Measurements from ENCODE around the gene CCDC186.

CCDC186 gene

DNA sequence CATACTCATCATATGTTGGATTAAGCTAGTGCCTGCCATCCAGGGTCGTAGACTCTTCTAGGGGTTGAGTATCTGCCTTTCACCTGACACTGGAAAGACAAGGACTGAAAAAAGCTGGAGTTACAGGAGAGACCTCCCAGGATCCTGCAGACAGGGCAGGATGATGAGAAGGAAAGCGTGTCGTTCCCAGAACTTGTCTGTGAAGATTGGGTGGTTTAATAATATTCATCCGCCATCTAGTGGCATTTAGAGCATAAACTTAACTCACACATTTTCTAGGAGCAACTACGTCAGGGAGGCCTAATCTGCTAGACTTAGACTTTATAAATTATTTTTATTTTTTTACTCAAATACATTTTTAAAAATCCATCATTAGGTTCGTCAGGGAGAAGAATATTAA, 70.7 kb downstream of the CCDC186 start:
- peak; percentile 97 for FAIRE-seq

DNA sequence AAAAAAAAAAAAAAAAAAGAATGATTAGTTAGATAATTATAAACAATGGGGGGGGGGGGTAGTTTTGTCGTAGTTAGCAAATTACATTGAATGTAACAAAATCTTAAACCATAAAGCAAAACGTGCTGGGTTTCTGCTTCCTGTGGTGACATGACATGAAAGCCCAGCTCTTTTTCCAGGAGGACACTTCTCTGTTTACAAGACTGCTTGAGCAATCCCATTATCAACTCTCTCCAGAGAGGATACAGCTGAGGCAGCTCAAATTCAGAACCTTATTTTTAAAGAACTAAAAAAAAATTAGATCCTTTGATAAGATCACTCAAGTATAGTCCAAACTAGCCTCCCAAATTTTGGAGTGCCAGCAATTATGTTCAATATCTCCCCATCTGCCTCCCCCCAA, 71.7 kb downstream of the CCDC186 start:
- no peak for FAIRE-seq

DNA sequence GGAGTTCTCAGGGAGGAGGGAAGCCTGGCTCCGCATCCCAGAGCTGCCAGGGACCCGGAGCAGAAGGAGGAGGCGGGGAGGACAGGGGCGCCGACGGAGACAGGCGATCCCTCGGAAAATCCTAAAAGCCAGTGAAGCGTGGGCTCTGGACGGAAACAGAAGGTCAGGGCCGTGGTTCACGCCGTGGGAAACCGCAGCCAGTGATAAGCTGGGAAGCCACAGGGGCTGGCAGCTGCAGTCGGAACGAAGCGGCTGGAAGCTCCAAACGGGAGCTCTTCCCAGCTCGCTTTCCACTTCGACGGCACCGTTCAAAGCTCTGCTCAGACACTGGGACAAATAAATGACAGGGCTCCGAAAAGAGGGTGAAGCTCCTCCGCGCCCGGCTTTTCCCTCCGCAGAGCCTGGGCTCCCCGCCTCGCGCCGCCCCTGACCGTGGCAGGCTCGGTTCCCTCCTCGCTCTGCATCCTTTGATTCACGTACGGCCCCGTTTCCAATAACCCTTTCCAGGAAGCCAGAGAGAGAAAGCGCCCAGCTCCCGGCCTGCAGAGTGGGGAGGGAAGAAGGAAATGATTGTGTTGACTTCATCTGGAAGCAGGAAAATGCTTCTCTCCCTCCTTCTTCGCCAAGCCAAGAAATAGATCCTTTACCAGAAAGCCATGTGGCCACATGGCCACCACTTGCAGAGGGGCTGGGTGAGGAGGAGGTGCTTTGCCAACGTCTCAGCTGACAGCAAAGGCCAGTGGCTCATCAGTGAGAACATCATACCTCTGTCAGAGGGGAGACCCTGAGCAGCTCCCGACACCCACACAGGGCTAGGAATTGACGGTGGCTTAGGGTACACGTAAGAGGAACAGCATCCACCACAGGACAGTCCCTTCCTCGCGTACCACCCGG, 72.9 kb downstream of the CCDC186 start:
- no peak for FAIRE-seq

DNA sequence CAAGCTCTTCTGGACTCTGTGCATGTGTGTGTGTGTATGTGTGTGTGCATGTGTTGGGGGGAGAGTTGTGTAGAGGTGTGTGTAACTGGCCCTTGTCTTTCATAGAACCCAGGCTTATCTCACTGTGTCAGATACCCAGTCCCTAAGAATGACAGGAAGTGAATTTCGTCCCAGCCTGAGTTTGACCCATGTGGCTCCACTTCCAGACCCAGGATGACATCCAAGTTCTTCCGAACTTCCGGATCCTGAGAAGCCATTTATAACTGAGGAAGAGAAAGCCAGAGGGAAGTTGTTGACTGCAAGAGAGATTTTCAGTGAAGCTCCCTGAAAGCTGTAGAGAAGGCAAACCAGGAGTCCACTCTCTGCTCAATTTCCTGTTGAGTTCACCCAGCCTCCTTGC, 77.1 kb downstream of the CCDC186 start:
- FAIRE-seq = no peak

GRCh38 chr10:114095559-114096337, 78.3 kb downstream of the CCDC186 start:
- FAIRE-seq = no peak

- FAIRE-seq = no peak
Measured at GRCh38 chr10:114094795-114095194, 79.2 kb downstream of the CCDC186 start.

DNA sequence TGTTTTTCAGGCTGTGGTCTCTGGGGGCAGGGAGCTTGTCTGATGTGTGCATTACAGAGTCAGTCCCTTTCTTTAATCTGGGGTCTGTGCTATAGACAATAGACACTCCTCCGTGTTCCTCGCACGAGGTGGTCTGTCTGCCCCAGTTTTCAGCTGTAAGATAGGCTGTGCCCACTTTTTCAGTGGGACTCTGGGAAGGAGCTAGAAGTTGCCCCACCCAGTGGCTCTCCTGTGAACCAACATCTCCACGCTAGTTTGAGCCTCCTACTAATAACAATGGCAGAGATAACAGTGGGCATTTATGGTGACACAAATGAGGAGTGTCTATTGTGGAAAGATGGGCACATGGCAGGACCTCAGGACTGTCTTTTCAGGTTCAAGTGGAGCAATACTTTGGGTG, 86.3 kb downstream of the CCDC186 start:
- FAIRE-seq = no peak

- FAIRE-seq = no peak
Measured at GRCh38 chr10:114087255-114087654, 86.7 kb downstream of the CCDC186 start.

GRCh38 chr10:114084215-114084614, 89.8 kb downstream of the CCDC186 start:
- no peak for FAIRE-seq

GRCh38 chr10:114083040-114083439, 91.0 kb downstream of the CCDC186 start:
- no peak for FAIRE-seq

GRCh38 chr10:114081911-114082583, 92.0 kb downstream of the CCDC186 start:
- no peak for FAIRE-seq

DNA sequence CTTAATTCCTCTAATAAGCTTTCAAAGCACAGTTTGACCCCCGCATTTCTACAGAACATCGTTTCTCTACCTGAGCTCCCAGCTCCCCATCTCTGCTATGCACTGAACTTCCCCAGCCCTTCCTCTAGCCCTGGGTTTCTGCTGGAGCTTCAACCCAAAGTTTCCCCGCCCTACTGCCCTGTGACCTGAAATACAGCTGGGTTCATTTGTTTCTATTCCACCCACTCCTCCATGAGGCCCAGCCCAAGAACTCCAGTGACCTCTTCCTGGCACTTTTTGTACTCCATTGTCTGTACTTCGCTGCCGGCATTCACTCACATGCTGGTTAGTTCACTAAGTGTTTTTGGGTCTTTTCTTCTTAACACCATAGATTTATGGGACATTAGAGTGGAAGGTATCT, 94.6 kb downstream of the CCDC186 start:
- FAIRE-seq = no peak

DNA sequence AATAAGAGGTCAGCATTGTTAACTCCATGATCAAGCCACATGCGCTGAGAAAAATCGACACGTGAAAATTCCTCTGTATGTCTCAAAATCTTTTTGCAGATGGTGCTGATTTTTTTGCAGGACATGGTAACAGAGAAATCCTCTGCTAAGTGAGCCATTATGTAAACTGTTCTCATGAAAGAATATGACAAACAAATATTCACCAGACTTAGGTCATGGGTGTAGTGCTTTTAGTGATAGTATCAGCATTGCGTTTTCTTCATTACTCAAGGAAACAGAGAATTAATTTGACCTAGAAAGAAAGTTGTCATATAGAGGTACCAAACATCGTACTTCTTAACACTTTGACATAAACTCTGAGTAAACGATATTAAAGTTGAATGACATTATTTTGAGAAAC, 95.7 kb downstream of the CCDC186 start:
- FAIRE-seq = no peak

DNA sequence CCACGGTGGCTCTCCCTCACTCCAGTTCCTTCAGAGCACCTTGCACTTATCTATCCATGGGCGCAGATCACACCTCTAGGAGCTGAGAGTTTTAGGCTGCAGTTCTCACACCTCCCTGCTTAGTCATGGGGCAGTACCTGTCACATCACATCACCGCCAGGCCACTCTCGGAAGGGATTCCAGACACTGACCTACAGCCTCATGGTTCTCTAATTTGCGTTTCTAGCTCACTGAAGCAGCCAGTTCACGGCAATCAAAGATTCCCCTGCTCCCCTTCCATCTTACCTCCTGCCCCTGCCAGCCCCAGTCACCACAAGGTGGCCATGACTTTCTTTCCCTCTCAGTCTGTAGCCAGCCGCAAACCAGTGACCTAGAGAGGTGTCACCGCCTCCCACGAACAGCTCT, 96.2 kb downstream of the CCDC186 start:
- FAIRE-seq = no peak

DNA sequence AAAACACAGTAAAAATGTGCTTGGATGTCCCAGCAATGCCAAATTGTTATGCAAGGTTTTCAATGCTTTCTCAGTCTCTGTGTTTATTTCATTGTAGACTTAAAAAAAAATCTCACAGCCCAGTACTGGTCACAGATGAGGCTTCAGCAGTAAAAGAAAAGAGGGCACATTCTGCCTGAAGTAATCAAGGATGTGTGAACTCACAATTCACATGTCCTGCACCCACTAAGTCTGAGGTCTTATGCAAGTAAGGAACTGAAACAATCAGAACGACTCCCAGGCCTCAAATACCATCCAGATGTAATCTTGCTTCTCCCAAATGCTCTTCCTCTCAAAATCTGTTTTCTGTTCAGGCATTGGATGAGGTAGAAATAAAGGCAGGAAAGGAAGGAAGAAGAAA, 96.7 kb downstream of the CCDC186 start:
- no peak for FAIRE-seq

- FAIRE-seq = no peak
Measured at GRCh38 chr10:114075093-114075492, 98.9 kb downstream of the CCDC186 start.

- FAIRE-seq = no peak
Measured at GRCh38 chr10:114073395-114074186, 100.4 kb downstream of the CCDC186 start.

DNA sequence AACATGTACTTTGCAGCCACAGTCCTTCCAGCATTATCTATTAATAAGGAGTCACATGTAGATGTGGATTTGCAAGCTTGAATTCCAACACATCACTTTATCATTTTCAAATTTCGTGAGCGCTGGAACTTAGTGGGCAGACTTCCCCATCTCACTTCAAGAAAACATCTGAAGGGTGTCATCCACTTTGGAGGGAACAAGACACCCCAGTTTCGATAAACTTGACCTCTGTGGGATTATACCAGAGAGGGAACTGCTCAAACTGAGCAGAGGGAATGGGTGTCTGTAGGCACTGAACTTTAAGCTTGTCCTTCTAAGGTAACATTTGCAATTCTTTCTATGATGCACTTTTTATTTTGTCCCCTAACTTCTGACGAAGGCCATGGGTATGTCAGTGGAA, 102.8 kb downstream of the CCDC186 start:
- FAIRE-seq = no peak

Measured in G401.6 (cell line).